NCI-H146 treated with DMSO at 0.1 percent for 48 hours (cell line): ENCODE measurements around the gene AK3.
"Not testable (repeated sequence)": the region's sequence is repeated elsewhere in the genome, so short reads cannot be mapped to it uniquely, and the experiment has no call there.

Experiments
- DNase-seq: peaks from one replicate; lab custom pipeline; 2025; ENCODE audit not compliant: unreplicated experiment; lab: John Stamatoyannopoulos, UW

AK3 gene

DNA sequence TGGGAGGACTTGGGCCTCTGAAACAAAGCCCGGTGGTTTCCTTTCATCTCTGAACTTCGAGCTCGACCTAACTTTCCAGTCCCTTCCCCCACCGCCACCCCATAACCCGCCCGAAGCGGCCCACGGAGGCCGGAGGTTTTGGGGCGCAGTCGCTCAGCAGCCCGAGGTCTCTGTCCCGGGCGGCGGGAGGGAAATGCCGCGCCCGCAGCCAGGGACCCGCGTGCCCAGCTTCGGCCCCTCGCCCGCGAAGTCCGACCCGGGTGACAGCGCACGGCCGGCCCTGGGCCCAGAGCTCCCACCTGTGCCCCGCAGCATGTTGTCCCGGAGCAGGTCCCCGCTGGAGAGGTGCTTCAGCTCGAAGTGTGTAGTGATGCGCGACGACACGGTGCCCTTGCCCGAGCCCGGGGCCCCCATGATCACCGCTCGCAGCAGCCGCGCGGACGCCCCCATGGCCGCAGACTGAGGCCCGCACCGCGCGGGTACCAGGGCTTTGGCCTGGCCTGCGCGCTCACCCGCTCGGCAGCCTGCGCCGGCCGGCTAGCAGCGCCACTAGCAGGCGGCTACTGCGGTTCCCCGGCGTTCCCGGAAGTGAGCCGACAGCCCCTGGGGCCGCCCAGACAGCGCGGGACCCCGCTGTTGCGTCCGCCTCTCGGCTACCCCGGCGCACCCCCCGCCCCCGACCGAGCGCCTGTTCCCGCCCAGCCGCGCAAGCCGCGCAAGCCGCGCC is at the start of gene AK3:
Gene AK3, minus strand, starts transcription at position 565 of the 727 bp plus-strand sequence. Its CDS starts 115 bp downstream, at position 450.
- peak; percentile 77 for DNase-seq

GRCh38 chr9:4788703-4789102 is 47.7 kb upstream of the AK3 start:
- no peak for DNase-seq

DNA sequence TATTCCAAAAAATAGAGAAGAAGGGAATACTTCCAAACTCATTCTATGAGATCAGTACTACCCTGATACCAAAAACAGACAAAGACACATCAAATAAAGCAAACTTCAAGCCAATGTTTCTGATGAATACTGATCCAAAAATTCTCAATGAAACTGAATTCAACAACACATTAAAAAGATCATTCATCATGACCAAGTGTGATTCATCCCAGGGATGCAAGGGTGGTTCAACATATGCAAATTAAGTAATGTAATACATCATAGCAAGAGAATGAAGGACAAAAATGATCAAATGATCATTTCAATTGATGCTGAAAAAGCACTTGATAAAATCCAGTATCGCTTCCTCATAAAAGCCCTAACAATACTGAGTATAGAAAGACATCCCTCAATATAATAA is 46.9 kb upstream of the AK3 start:
- DNase-seq: no peak

GRCh38 chr9:4786599-4786998 is 45.6 kb upstream of the AK3 start:
- no peak for DNase-seq

DNA sequence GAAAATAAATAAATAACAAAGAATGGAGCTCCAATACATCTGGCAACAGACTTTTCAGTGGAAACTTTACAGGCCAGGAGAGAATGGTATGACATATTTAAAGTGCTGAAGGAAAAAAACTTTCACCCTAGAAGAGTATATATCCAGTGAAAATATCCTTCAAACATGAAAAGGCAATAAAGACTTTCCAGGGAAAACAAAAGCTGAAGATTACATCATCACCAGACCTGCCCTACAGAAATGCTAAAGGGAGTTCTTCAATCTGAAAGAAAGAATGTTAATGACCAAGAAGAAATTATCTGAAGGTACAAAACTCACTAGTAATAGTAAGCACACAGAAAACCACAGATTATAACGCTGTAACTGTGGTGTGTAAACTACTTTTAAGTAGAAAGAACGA is 43.4 kb upstream of the AK3 start:
- no peak for DNase-seq

DNA sequence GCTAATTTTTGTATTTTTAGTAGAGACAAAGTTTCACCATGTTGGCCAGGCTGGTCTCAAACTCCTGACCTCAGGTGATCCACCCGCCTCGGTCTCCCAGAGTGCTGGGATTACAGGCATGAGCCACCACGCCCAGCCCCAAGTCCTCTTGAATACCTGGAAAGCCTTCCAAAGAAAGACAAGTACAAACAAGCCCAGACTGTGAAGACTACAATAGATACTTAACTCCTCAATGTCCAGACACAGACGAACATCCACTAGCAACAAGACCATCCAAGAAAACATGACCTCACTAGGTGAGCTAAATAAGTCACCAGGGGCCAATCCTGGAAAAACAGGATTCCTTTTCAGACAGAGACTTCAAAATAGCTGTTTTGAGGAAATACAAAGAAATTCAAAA is 42.2 kb upstream of the AK3 start:
- not testable (repeated sequence) for DNase-seq

- DNase-seq: no peak
Measured at GRCh38 chr9:4781408-4781807, 40.4 kb upstream of the AK3 start.

DNA sequence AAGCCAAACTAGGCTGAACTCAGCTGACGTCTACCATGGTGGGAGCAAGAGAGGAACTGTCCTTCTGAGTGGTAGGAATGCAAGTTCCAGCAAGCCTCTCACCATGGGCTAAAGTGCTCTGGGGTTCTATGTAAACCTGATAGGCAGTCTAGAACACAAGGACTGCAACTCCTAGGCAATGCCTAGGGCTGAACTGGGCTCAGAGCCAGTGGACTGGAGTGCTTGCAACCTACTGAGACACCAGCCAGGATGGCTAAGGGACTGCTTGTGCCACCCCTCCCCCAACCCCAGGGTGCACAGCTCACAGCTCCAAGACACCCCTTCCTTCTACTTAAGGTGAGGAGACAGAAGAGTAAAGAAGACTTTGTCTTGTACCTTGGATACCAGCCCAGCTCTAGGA is 39.6 kb upstream of the AK3 start:
- no peak for DNase-seq

DNA sequence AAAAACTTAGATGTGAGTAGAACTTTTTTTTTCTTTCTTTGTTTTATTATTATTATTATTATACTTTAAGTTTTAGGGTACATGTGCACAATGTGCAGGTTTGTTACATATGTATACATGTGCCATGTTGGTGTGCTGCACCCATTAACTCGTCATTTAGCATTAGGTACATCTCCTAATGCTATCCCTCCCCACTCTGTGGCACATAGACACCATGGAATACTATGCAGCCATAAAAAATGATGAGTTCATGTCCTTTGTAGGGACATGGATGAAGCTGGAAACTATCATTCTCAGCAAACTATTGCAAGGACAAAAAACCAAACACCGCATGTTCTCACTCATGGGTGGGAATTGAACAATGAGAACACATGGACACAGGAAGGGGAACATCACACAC is 34.0 kb upstream of the AK3 start:
- DNase-seq: not testable (repeated sequence)

- no peak for DNase-seq
Measured at GRCh38 chr9:4774209-4774608, 33.2 kb upstream of the AK3 start.

DNA sequence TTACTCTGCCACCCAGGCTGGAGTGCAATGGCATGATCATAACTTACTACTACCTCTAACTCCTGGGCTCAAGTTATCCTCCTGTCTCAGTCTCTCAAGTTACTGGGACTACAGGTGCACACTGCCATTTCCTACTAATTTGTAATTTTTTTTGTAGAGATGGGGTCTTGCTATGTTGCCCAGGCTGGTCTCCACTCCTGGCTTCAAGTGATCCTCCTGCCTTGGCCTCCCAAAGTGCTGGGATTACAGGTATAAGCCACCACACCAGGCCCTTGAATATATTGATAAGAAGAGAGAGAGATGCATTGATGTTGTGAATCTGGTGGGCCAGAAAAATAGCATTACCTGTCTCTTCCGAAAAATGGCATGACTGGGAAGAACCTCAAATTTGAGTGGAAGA is 30.8 kb upstream of the AK3 start:
- DNase-seq: no peak

DNA sequence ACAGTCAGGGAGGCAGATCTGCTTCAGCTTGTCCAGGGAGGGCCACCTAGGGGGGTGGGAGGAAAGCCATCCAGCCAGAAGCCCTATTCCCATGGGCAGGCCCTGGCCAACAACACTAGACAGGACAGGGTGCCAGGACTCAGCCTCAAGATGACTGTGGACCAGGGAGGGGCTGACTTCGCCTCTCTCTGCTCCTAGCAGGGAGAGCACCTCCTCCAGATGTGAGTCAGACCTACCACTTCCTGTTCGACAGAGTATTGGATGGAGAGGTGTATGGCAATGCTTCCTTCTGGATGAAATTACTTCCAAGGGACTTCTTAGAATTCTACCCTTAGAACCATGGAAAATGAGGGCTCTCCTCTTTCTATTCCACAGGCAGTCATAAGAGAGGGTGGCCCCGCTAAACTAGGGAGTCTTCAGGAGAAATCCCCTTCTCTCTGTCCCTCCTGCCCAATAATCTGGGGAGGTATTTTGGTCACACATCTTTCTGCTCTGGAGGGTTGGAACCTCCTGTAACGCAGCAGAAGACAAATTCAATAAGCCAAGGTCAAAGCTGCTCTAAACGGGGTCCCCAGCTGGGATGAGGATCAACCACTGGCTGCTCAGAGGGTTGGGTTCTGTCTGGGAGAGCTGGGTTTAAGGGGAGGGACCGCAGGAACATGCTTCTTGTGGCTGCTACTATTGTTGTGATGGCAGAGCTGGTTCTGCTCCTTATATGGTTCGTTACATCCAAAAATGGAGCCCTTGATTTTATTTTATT is 28.5 kb upstream of the AK3 start:
- no peak for DNase-seq

GRCh38 chr9:4768681-4769080 is 27.7 kb upstream of the AK3 start:
- DNase-seq: no peak

DNA sequence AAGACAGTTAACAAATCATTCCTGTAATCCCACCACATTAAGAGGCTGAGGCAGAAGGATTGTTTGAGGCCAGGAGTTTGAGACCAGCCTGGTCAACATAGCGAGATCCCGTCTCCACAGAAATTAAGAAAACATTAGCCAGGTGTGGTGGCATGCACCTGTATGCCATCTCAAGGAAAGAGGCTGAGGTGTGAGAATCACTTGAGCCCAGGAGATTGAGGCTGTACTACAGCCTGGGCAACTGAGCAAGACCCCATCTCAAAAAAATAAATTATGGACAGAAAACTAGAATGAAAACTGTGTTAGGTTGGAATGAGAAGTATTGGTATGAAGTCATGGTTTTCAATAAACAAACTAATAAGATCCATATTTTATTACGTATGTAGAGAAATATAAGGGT is 23.0 kb upstream of the AK3 start:
- no peak for DNase-seq

- no peak for DNase-seq
Measured at GRCh38 chr9:4762886-4763541, 22.0 kb upstream of the AK3 start.

DNA sequence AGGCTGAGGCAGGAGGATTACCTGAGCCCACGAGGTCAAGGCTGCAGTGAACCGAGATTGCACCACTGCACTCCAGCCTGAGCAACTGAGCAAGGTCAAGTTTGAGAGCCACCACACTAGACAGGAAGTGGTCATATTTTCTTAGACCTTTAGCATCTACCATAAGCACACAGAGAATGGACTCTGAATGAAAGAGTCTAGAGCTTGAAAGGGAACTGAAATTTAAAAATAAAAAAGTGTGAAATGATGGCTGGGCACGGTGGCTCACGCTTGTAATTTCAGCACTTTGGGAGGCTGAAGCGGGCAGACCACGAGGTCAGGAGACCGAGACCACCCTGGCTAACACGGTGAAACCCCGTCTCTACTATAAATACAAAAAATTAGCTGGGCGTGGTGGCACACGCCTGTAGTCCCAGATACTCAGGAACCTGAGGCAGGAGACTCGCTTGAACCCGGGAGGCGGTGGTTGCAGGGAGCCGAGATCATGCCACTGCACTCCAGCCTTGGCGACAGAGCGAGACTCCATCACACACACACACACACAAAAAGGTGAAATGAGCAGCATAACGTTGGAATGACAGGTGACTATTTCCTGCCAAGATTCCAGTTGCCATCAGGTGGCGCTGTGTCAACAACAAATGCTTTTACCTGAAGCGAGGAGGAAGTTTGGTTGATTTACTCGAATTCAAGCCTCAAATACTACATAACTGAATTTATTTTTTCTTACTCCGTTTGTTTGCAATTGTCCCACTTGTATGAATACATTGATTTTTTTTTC is 21.3 kb upstream of the AK3 start:
- peak; percentile 69 for DNase-seq

- DNase-seq: no peak
Measured at GRCh38 chr9:4760122-4760521, 19.1 kb upstream of the AK3 start.

- DNase-seq: no peak
Measured at GRCh38 chr9:4756420-4756819, 15.4 kb upstream of the AK3 start.

DNA sequence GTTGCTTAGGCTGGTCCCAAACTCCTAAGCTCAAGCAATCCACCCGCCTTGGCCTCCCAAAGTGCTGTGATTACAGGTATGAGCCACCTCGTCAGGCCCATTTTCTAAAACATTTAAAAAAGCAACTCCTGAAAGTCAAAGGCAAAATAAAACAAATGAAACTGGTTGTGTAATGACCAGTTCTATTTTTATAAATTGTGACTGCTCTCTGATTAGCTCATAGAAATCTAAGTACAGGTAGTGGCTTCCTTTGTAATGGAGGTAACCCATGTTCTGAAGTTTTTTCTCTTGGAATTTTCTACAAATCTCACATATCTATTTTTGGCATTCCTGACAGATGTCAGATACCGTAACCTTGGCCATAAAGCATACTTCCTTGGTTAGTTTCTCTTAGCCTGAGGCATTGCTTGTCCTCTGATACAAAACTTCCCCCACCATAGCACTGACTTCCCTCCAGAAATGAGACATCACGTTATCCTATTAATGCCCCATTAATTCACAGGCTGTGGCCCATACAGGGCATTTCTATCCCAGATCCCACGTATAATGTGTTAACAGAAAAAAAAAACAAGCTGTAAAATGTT is 14.1 kb upstream of the AK3 start:
- DNase-seq: no peak

- not testable (repeated sequence) for DNase-seq
Measured at GRCh38 chr9:4754530-4754929, 13.5 kb upstream of the AK3 start.
